T-helper 1 cell treated with Interleukin-12 subunit alpha and Interleukin-12 subunit beta and Interleukin-4 antibody, amounts not matched to agents 30 ng/mL and 1 ng/mL, for 36 hours (primary cell): ENCODE results near the gene AKR1B1. TPM values are rescaled to one million over a fixed set of nuclear protein-coding genes. Genes with fewer than 3 reads are reported as not detected.

ENCODE experiments used
- intact Hi-C: fragments of 100-400 bp; cut with micrococcal nuclease; formaldehyde crosslinking; loops from one replicate; pipeline ENCODE4 v1.15.1; 2024
- total RNA-seq: library from RNA; stranded (reverse); gene quantifications from 2 replicates; pipeline ENCODE4 v1.2.3, GENCODE V29; 2022

AKR1B1 gene
- total RNA-seq, 1 donor from 2014 or later: 104 TPM

DNA sequence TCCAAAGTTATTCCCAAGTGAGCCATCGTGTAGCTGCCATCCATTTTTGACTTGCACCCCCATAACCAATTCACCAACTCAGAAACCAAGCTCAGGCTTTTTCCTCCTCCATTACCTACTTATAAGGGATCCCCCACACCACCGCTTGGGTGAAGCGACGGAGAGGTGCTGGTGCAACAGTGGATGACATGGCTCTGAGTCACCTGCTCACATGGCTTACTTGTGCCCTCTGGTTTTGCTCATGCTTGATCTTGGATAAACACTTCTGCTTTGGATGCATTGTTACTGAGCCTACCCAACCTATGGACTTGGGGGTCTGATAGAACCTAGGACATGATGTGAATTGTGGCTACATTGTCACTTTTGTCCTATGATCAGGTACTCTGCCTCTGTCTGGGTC lies 12.0 kb upstream of the AKR1B1 start:
- intact Hi-C loops: no loop called here

GRCh38 chr7:134469622-134470021 lies 10.7 kb upstream of the AKR1B1 start:
- intact Hi-C loops: no loop called here

GRCh38 chr7:134468475-134468874 lies 9.6 kb upstream of the AKR1B1 start:
- intact Hi-C loops: no loop called here

DNA sequence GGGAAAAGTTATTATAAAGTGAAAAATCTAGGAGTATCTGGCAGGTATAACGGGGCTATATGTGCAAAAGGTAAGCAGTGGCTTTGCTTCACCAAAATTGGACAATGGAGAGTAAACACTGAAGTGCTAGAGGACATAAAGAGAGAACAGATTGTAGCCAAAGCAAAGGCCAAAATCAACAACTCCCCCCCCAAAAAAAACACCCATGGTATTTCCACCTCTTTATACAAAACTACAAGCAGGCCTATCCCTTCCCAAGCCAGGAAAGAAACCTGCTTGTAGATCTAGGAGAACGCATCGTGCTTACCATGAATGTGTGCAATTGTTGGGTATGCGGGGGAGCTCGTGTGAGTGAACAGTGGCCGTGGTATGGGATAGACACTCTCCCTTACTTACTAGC lies 9.2 kb upstream of the AKR1B1 start:
- intact Hi-C loops: no loop called here

- intact Hi-C loops: no loop called here
Measured at GRCh38 chr7:134465491-134465890, 6.6 kb upstream of the AKR1B1 start.

DNA sequence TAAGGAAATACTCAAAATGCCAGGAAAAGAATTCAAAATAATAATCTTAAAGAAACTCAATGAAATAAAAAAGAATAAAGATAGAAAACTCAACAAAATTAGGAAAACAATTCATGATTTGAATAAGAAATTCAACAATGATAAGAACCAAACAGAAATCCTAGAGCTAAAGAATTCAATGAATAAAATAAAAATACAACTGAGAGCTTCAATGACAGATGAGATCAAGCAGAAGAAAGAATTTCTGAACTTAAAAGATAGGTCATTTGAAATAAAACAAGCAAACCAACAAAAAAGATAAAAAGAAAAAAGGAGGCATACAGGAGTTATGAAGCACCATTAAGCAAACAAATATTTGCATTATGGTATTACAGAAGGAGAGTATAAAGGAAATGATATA lies 5.6 kb upstream of the AKR1B1 start:
- intact Hi-C loops: no loop called here

DNA sequence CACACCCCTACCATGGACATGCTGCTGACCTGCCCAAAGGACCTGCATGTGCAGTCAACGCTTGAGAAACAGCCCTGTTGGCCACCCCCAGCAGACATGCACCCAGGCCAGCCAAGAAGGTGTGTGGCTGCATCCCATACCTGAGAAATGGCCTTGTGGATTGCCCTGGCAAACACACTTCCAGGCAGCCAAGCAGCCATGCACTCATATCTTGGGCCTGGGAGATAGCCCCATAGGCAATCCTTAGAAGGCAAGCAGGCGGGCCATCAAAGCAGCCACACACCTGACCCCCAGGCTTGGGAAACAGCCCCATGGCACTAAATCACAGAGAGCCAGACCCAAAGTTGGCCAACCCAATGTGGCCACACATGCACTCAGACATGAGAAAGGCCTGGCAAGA lies 4.9 kb upstream of the AKR1B1 start:
- intact Hi-C loops: no loop called here

GRCh38 chr7:134462337-134462925 lies 3.5 kb upstream of the AKR1B1 start:
- intact Hi-C loops: no loop called here

DNA sequence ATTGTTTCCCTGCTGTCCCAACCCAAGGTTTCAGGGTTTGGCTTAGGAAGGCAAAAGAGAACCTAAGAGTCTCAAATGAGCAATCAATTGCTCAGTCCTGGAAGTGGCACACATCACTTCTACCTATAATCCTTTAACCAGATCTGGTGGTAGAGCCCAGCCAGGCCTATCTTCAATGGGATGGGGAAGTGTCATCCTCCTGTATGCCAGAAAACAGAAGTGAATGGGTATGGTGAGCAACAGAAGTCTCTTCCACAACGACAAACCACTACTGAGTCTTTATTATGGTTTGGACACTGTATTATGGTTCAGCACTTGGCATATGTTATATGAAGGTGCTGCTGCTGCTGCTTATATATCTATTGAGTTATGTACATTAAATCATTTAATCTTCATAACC lies 3.0 kb upstream of the AKR1B1 start:
- intact Hi-C loops: no loop called here

DNA sequence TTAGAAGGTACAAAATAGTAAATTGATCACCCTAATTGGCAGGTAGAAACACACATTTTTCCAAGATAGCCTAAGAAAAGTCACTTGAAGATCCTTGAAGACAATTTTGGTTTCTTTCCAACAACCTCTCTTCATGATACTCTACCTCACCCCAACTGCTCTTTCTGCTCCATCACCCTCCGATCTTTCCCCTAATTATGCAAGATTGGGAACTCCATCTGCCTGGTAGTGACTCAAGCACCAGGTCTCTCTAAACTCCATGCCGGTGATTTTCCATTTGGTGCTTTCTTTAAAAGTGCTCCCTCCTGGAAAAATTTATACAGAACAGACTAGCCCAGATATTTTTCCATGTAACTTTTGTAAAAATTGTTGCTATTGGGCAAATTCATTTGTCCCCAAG lies 1.1 kb upstream of the AKR1B1 start:
- intact Hi-C loops: loop anchor here (1.0 to 10.0 kb wide), 13 partner anchors 28 to 1515 kb away; partner anchors contain the start of genes AGBL3, BPGM, CHCHD3 and EXOC4

GRCh38 chr7:134458341-134458805 lies 527 bp downstream of the AKR1B1 start:
- intact Hi-C loops: loop anchor here (1.0 to 10.0 kb wide), 4 partner anchors 1052 to 1516 kb away; partner anchors contain the start of genes CNOT4, EXOC4, MTPN and STMP1

- intact Hi-C loops: loop anchor here (10.0 kb wide), 1 partner anchor 1518 kb away; the partner anchor contains the start of gene MTPN
Measured at GRCh38 chr7:134457210-134457609, 1.7 kb downstream of the AKR1B1 start.

GRCh38 chr7:134454277-134454676 lies 4.6 kb downstream of the AKR1B1 start:
- intact Hi-C loops: loop anchor here (1.0 to 10.0 kb wide), 2 partner anchors 22 to 1521 kb away; partner anchors contain the start of gene MTPN

GRCh38 chr7:134453518-134453917 lies 5.4 kb downstream of the AKR1B1 start:
- intact Hi-C loops: loop anchor here (10.0 kb wide), 1 partner anchor 1521 kb away; the partner anchor contains the start of gene MTPN

- intact Hi-C loops: loop anchor here (10.0 kb wide), 1 partner anchor 1522 kb away; the partner anchor contains the start of gene MTPN
Measured at GRCh38 chr7:134452991-134453473, 5.9 kb downstream of the AKR1B1 start.

DNA sequence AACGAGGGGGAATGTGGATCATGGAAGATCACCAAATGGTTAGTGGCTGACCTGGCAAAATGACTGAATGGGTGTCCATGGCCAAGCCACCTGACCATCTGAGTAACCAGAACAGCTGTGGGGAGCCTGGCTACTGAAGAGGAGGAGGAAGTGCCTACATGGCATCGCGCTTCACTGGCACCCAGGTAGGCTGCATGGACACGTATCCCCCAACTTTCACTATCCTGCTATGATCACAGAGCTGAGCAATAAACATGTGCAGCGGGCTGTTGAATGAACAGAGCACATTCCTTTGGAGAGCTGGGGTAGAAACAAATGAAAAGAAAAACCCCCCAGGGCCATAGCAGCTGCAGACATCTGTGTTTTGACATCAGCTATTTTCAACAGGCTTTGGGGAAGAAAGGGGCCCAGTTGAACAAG lies 6.5 kb downstream of the AKR1B1 start:
- intact Hi-C loops: loop anchor here (10.0 kb wide), 1 partner anchor 1522 kb away; the partner anchor contains the start of gene MTPN

GRCh38 chr7:134451656-134452055 lies 7.2 kb downstream of the AKR1B1 start:
- intact Hi-C loops: loop anchor here (10.0 kb wide), 1 partner anchor 1523 kb away; the partner anchor contains the start of gene MTPN

GRCh38 chr7:134450294-134451000 lies 8.5 kb downstream of the AKR1B1 start:
- intact Hi-C loops: loop anchor here (10.0 kb wide), 1 partner anchor 1524 kb away; the partner anchor contains the start of gene MTPN

DNA sequence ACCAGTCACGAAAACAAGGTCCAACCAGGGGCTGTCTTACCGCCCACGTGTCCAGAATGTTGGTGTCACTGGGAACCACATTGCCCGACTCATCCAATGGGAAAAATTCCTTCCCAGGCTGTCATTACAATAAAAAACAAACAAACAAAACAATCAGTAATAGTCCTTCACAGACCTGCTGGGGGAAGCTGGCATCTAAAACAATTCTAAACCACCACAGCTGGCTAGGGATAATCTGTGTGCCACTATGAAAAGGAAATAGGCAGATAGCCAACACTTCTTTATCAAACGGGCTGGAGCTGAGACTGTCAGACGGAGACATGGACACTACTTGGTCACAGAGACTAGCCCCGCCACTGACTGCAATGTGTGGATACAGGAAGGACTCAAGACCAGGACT lies 9.2 kb downstream of the AKR1B1 start:
- intact Hi-C loops: loop anchor here (10.0 kb wide), 1 partner anchor 1525 kb away; the partner anchor contains the start of gene MTPN

- intact Hi-C loops: no loop called here
Measured at GRCh38 chr7:134448356-134449229, 10.3 kb downstream of the AKR1B1 start.

- intact Hi-C loops: no loop called here
Measured at GRCh38 chr7:134447383-134447782, 11.5 kb downstream of the AKR1B1 start.
